Endodermal cell (in vitro differentiated cells): ENCODE results near the gene RFXAP. TPM values are rescaled to one million over a fixed set of nuclear protein-coding genes. Genes with fewer than 3 reads are reported as not detected.

ENCODE experiments used
- DNase-seq: peaks from one replicate; pipeline ENCODE4 v3.0.0-alpha.2; 2017
- H3K27ac ChIP-seq: 2 replicates; pipeline ENCODE4 v1.5.1; 2013; ENCODE audit warnings: mild to moderate bottlenecking, low read depth, low read length, moderate library complexity
- H3K27me3 ChIP-seq: 2 replicates; pipeline ENCODE4 v1.6.1; 2013; ENCODE audit warnings: mild to moderate bottlenecking, low read length, moderate library complexity; ENCODE audit not compliant: insufficient read depth, control insufficient read depth, poor library complexity, severe bottlenecking
- H3K36me3 ChIP-seq: 2 replicates; pipeline ENCODE4 v1.7.0; 2013; ENCODE audit warnings: mild to moderate bottlenecking, low read length, moderate library complexity; ENCODE audit not compliant: control insufficient read depth, insufficient read depth
- H3K4me1 ChIP-seq: one replicate; pipeline ENCODE4 v1.7.0; 2013; ENCODE audit warnings: low read length; ENCODE audit not compliant: control insufficient read depth, insufficient read depth
- H3K4me3 ChIP-seq: 2 replicates; pipeline ENCODE4 v1.5.1; 2013; ENCODE audit warnings: mild to moderate bottlenecking, low read length, moderate library complexity
- H3K9ac ChIP-seq: 2 replicates; pipeline ENCODE4 v1.6.1; 2013; ENCODE audit warnings: mild to moderate bottlenecking, low read length, moderate library complexity; ENCODE audit not compliant: poor library complexity, severe bottlenecking; ENCODE audit errors: extremely low read depth
- H3K9me3 ChIP-seq: 2 replicates; pipeline ENCODE4 v1.6.1; 2013; ENCODE audit warnings: mild to moderate bottlenecking, low read length, moderate library complexity; ENCODE audit not compliant: control insufficient read depth
- H3K27ac Mint-ChIP-seq: 2 replicates; pipeline ENCODE4 v1.8.0; 2020; ENCODE audit warnings: mixed read lengths
- H3K27me3 Mint-ChIP-seq: 2 replicates; pipeline ENCODE4 v1.8.0; 2021; ENCODE audit warnings: mild to moderate bottlenecking, mixed read lengths; ENCODE audit not compliant: insufficient read depth
- H3K36me3 Mint-ChIP-seq: 2 replicates; pipeline ENCODE4 v1.8.0; 2020; ENCODE audit warnings: low read depth, mixed read lengths
- H3K4me1 Mint-ChIP-seq: 2 replicates; pipeline ENCODE4 v1.8.0; 2020; ENCODE audit warnings: mixed read lengths
- H3K4me3 Mint-ChIP-seq: 2 replicates; pipeline ENCODE4 v1.8.0; 2020; ENCODE audit warnings: mild to moderate bottlenecking, moderate library complexity, mixed read lengths
- H3K9me3 Mint-ChIP-seq: 2 replicates; pipeline ENCODE4 v1.8.0; 2020; ENCODE audit warnings: mild to moderate bottlenecking, mixed read lengths
- CTCF ChIP-seq: fragments of 200-600 bp; sonication (generic); conservative IDR thresholded peaks from 2 replicates; pipeline ENCODE4 v1.5.0; 2021; ENCODE audit warnings: antibody characterized with exemption, mild to moderate bottlenecking
- WGBS, 2 experiments: methylation state at CpG; one replicate each; pipeline versions ENCODE4 v1.1.5 to v1.1.7; 2013; ENCODE audit warnings: missing lambda C conversion rate in 2 of 2, mixed read lengths in 1 of 2; ENCODE audit not compliant: insufficient coverage in 1 of 2, insufficient read length in 1 of 2; 5-methylcytosine and 5-hydroxymethylcytosine counted together
- total RNA-seq, 2 donors: library from RNA; stranded (reverse); fragmentation: NEBNext Ultra II Directional in 1 of 2; extraction: Animal tissue kit (Norgen Biotek cat#: 25700) in 1 of 2; gene quantifications; 2 replicates in 1 of 2; 3 replicates in 1 of 2; pipeline ENCODE4 v1.2.1, GENCODE V29; 2021

RFXAP gene
- total RNA-seq, 2 donors from 2014 or later = 8.9 to 9.7 TPM

GRCh38 chr13:36872621-36873020 lies 53.6 kb downstream of the RFXAP start:
- Mint-ChIP-seq H3K36me3 (peaks cover 5% of the 10 kb centered on the region), H3K4me3 (no peak overlapping the region), H3K27me3 (no peaks in the 10 kb centered on the region), H3K27ac (peak overlapping the region; percentile 6), H3K9me3 (no peaks in the 10 kb centered on the region), H3K4me1 (peaks cover 4% of the 10 kb centered on the region)
- Histone ChIP-seq H3K36me3 (no peaks in the 10 kb centered on the region), H3K27me3 (no peaks in the 10 kb centered on the region), H3K9me3 (no peaks in the 10 kb centered on the region), H3K4me3 (no peak overlapping the region), H3K27ac (no peak overlapping the region), H3K4me1 (no peaks in the 10 kb centered on the region), H3K9ac (no peak overlapping the region)
- peak; percentile 61 for DNase-seq
- no peak for TF ChIP-seq CTCF
- WGBS, 2 experiments = 79 to 93% methylated on average over 3 to 10 of the region's 10 CpGs

GRCh38 chr13:36875431-36875830 lies 56.4 kb downstream of the RFXAP start:
- no peak for TF ChIP-seq CTCF
- H3K36me3 Mint-ChIP-seq = peaks cover 18% of the 10 kb centered on the region
- no peak overlapping the region for H3K4me3 Mint-ChIP-seq
- H3K36me3 ChIP-seq = no peaks in the 10 kb centered on the region
- no peaks in the 10 kb centered on the region for H3K27me3 ChIP-seq
- peaks cover 4% of the 10 kb centered on the region for H3K27me3 Mint-ChIP-seq
- H3K27ac ChIP-seq = no peak overlapping the region
- H3K4me1 Mint-ChIP-seq = peaks cover 4% of the 10 kb centered on the region
- no peaks in the 10 kb centered on the region for H3K4me1 ChIP-seq
- H3K9me3 ChIP-seq = no peaks in the 10 kb centered on the region
- H3K27ac Mint-ChIP-seq = no peak overlapping the region
- no peak overlapping the region for H3K9ac ChIP-seq
- DNase-seq = no peak
- no peak overlapping the region for H3K4me3 ChIP-seq
- H3K9me3 Mint-ChIP-seq = no peaks in the 10 kb centered on the region
- 91 to 100% methylated on average over 1 to 4 of the region's 4 CpGs for WGBS, 2 experiments

DNA sequence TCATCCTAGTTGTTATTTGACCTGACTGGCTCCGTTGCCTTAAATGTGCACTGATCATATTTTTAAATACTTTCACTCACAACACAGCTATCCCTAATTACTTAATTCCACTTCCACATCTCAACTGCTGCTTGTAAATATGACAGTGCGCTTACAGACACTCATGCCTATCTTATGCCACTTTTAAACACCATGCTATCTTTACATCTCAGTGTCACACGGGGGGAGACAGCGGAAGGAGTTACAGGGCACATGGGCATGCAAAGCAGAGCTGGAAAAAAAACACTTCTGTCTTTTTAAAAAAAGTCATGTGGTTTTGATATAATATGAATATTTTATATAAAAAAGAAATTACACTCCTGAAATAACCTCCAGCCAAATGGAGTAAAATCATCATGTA lies 56.9 kb downstream of the RFXAP start:
- no peak overlapping the region for H3K9ac ChIP-seq
- H3K27me3 Mint-ChIP-seq = peaks cover 4% of the 10 kb centered on the region
- no peak overlapping the region for H3K4me3 Mint-ChIP-seq
- no peaks in the 10 kb centered on the region for H3K9me3 Mint-ChIP-seq
- TF ChIP-seq CTCF = no peak
- peaks cover 4% of the 10 kb centered on the region for H3K4me1 Mint-ChIP-seq
- DNase-seq = no peak
- H3K9me3 ChIP-seq = no peaks in the 10 kb centered on the region
- H3K27ac ChIP-seq = no peak overlapping the region
- H3K4me1 ChIP-seq = no peaks in the 10 kb centered on the region
- WGBS, 2 experiments = 78 to 84% methylated on average over 2 to 4 of the region's 4 CpGs
- H3K4me3 ChIP-seq = no peak overlapping the region
- no peaks in the 10 kb centered on the region for H3K27me3 ChIP-seq
- no peak overlapping the region for H3K27ac Mint-ChIP-seq
- peaks cover 18% of the 10 kb centered on the region for H3K36me3 Mint-ChIP-seq
- H3K36me3 ChIP-seq = no peaks in the 10 kb centered on the region

Other genes starting within 250 kb of the RFXAP start
- gene SERTM1, start 145.2 kb upstream of the RFXAP start, total RNA-seq = under 1 TPM in 1 of 2 donors, not detected in 1; 0.13 TPM
- gene SMAD9, start 101.0 kb downstream of the RFXAP start, total RNA-seq = 10 to 100 TPM in 1 of 2 donors, 1 to 10 TPM in 1; 9.0 to 13.3 TPM
- 10 to 100 TPM; 21.8 to 21.9 TPM for gene ALG5, start 180.1 kb downstream of the RFXAP start, total RNA-seq
- 10 to 100 TPM; 68.6 to 83.5 TPM for gene EXOSC8, start 181.6 kb downstream of the RFXAP start, total RNA-seq
- gene SUPT20H, start 240.5 kb downstream of the RFXAP start, total RNA-seq = 100 to 1,000 TPM in 1 of 2 donors, 10 to 100 TPM in 1; 84.8 to 102 TPM